22Rv1 (cell line): ENCODE results near the gene ADGRD2.

Experiments used
- H3K27ac ChIP-seq: fragments of 450-650 bp; 2 replicates; pipeline ENCODE4 v1.5.1; 2017
- ZFX ChIP-seq: fragments of 450-650 bp; IDR thresholded peaks from 2 replicates; pipeline ENCODE4 v1.6.1; 2017; ENCODE audit warnings: antibody characterized with exemption, borderline replicate concordance
- TF ChIP-seq, protein P1 (sequence below): fragments of 450-650 bp; IDR thresholded peaks from 2 replicates; pipeline ENCODE4 v1.5.1; 2017; ENCODE audit warnings: mild to moderate bottlenecking

The ADGRD2 gene

GRCh38 chr9:124500796-124501611, 50.8 kb downstream of the ADGRD2 start:
- H3K27ac ChIP-seq, result no peak overlapping the region
- no peak for TF ChIP-seq ZFX
- TF ChIP-seq, protein P1, sequence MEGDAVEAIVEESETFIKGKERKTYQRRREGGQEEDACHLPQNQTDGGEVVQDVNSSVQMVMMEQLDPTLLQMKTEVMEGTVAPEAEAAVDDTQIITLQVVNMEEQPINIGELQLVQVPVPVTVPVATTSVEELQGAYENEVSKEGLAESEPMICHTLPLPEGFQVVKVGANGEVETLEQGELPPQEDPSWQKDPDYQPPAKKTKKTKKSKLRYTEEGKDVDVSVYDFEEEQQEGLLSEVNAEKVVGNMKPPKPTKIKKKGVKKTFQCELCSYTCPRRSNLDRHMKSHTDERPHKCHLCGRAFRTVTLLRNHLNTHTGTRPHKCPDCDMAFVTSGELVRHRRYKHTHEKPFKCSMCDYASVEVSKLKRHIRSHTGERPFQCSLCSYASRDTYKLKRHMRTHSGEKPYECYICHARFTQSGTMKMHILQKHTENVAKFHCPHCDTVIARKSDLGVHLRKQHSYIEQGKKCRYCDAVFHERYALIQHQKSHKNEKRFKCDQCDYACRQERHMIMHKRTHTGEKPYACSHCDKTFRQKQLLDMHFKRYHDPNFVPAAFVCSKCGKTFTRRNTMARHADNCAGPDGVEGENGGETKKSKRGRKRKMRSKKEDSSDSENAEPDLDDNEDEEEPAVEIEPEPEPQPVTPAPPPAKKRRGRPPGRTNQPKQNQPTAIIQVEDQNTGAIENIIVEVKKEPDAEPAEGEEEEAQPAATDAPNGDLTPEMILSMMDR, result no peak

- no peak for TF ChIP-seq ZFX
- TF ChIP-seq, protein P1, result no peak
- H3K27ac ChIP-seq, result no peak overlapping the region
Measured at GRCh38 chr9:124501771-124502320, 51.6 kb downstream of the ADGRD2 start.

- H3K27ac ChIP-seq, result no peak overlapping the region
- TF ChIP-seq, protein P1, result no peak
- no peak for TF ChIP-seq ZFX
Measured at GRCh38 chr9:124502711-124503702, 52.8 kb downstream of the ADGRD2 start.

- TF ChIP-seq ZFX, result no peak
- TF ChIP-seq, protein P1, result no peak
- H3K27ac ChIP-seq, result no peak overlapping the region
Measured at GRCh38 chr9:124503713-124504529, 53.7 kb downstream of the ADGRD2 start.

GRCh38 chr9:124504530-124505005, 54.3 kb downstream of the ADGRD2 start:
- TF ChIP-seq, protein P1, result no peak
- no peak for TF ChIP-seq ZFX
- H3K27ac ChIP-seq, result no peak overlapping the region

DNA sequence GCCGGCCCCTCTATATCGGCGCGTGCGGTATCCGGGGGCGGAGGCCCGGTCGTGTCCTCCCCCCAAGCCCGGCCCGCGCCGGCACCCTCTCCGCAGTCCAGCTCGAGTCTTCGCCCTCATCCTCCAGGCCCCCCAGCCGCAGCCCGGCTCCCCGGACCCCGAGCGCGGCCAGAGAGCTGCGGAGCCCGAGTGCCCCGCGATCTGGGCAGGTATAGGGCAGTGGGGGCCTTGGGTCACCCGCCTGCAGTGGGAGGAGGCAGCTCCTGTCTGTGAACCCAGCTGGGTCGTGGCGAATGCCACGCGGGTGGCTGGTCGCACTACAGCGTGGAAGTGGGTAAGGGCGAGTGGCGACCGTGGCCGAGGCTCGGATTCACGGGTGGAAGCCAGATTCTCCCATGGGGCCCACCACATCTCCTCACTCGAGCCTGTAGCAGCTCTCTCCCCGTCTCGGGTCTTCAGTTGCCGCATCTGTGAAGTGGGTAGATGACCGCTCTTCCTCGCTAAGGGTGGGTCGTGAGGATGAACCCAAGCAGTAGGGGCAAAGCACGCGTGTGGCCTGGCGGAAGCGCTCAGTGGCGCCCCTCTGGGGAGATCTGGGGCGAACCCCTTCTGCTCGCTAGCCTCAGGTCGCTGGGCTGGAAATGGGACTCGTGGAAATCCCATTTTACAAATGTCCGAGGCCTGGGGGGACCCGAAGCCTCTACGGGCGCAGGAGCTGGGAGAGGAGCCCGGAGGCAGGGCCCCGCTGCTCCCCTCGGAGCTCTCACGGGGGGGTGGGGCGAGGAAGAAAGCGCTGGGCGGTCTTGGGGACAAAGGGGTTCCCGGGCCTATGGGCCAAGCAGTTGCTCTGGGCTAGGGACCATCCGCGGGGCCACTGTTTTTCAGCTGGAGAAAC, 55.0 kb downstream of the ADGRD2 start:
- no peak overlapping the region for H3K27ac ChIP-seq
- TF ChIP-seq, protein P1, result no peak
- TF ChIP-seq ZFX, result no peak
